Measurements from ENCODE around the gene TNFRSF4.

TNFRSF4 gene

DNA sequence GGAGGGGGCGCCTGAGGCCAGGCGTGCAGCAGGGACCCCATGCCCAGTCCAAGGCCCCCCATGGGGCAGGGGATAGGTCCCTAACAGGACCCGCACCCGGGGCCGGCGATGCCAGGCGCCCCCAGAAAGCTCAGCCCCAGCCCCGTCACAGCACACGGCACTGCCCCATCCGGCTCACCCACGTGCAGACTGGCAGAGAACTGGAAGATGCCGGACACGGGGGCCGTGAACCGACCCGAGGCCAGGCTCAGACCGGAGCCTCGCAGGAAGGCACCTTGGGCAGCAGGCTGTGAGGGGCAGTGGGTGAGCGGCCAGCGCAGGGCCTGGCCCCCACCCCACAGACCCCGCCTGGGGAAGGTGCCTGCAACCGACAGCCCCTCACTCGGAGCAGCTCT is 29.3 kb upstream of the TNFRSF4 start:
- TF ChIP-seq FOXK2 (IDR thresholded peaks at IDR 0.05) (no peak), ZNF384 (IDR thresholded peaks at IDR 0.05) (no peak), LEF1 (IDR thresholded peaks at IDR 0.05; ENCODE audit: borderline replicate concordance) (no peak), NFRKB (IDR thresholded peaks at IDR 0.05) (no peak), ELF4 (IDR thresholded peaks at IDR 0.05) (no peak), HDGF (IDR thresholded peaks at IDR 0.05; ENCODE audit: borderline replicate concordance) (no peak), SUZ12 (IDR thresholded peaks at IDR 0.05) (no peak), ARNT (IDR thresholded peaks at IDR 0.05) (no peak), L3MBTL2 (conservative IDR thresholded peaks at IDR 0.05) (no peak), FOXA1 (IDR thresholded peaks at IDR 0.05) (no peak), SP1 (IDR thresholded peaks at IDR 0.05) (no peak), FOXM1 (IDR thresholded peaks at IDR 0.05; ENCODE audit: borderline replicate concordance) (no peak), BHLHE40 (IDR thresholded peaks at IDR 0.05; ENCODE audit: borderline replicate concordance) (no peak), CTBP1 (IDR thresholded peaks at IDR 0.05; ENCODE audit: borderline replicate concordance) (no peak), TARDBP (IDR thresholded peaks at IDR 0.05) (no peak)
- TF ChIP-seq, protein P1, sequence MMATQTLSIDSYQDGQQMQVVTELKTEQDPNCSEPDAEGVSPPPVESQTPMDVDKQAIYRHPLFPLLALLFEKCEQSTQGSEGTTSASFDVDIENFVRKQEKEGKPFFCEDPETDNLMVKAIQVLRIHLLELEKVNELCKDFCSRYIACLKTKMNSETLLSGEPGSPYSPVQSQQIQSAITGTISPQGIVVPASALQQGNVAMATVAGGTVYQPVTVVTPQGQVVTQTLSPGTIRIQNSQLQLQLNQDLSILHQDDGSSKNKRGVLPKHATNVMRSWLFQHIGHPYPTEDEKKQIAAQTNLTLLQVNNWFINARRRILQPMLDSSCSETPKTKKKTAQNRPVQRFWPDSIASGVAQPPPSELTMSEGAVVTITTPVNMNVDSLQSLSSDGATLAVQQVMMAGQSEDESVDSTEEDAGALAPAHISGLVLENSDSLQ (IDR thresholded peaks at IDR 0.05): no peak
- ChIA-PET CTCF (no interaction called here), POLR2A (no interaction called here)
- DNase-seq (ENCODE audit: extremely low spot score): no peak

DNA sequence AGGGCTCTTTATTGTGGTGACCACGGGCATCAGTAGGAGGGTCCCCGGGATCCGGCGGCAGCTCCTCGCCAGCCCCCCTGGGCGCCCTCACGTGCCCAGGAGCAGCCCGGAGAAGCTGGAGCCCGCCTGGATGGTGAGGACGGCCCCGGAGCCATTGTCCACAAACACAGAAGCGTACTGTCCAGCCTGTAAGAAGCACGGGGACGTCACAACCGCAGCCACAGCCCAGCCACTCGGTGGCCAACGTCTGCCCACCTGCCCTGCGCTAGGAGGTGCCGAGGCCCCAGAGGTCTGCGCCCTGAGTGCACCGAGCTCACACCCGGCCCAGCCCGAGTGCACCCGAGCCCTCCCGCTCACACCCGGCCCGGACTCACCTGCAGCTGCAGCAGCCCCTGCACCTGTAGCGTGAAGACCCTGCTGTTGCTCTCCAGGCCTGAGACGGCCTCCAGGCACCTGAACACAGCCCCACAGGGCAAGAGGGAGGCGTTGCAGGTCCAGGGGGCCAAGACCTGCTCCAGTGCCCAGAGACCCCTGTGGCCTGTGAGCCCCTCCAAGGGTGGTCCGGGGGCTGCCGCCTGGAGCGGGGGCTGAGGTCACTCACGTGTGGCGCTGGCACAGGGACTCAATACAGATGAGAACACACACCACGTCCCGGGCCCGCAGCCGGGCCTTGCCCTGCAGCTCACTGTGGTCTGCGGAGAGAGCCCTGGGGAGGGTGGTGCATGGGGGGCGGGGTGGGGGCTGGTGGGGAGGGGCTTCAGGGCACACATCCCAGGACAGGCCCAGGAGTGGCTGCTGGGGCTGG is 28.7 kb upstream of the TNFRSF4 start:
- ChIA-PET POLR2A (no interaction called here), CTCF (no interaction called here)
- TF ChIP-seq ZNF384 (IDR thresholded peaks at IDR 0.05): no peak
- TF ChIP-seq, protein P1 (IDR thresholded peaks at IDR 0.05): no peak
- no peak for TF ChIP-seq BHLHE40 (IDR thresholded peaks at IDR 0.05; ENCODE audit: borderline replicate concordance)
- no peak for TF ChIP-seq SP1 (IDR thresholded peaks at IDR 0.05)
- TF ChIP-seq ARNT (IDR thresholded peaks at IDR 0.05): no peak
- TF ChIP-seq FOXK2 (IDR thresholded peaks at IDR 0.05): no peak
- TF ChIP-seq HDGF (IDR thresholded peaks at IDR 0.05; ENCODE audit: borderline replicate concordance): no peak
- DNase-seq (ENCODE audit: extremely low spot score): no peak

- ChIA-PET CTCF (no interaction called here), POLR2A (no interaction called here)
- no peak for DNase-seq (ENCODE audit: extremely low spot score)
- TF ChIP-seq FOXA1 (IDR thresholded peaks at IDR 0.05) (no peak), HDGF (IDR thresholded peaks at IDR 0.05; ENCODE audit: borderline replicate concordance) (no peak), LEF1 (IDR thresholded peaks at IDR 0.05; ENCODE audit: borderline replicate concordance) (no peak), ZNF384 (IDR thresholded peaks at IDR 0.05) (no peak), NFRKB (IDR thresholded peaks at IDR 0.05) (no peak), BHLHE40 (IDR thresholded peaks at IDR 0.05; ENCODE audit: borderline replicate concordance) (no peak), ARNT (IDR thresholded peaks at IDR 0.05) (no peak), SUZ12 (IDR thresholded peaks at IDR 0.05) (no peak), TARDBP (IDR thresholded peaks at IDR 0.05) (no peak), FOXM1 (IDR thresholded peaks at IDR 0.05; ENCODE audit: borderline replicate concordance) (no peak), L3MBTL2 (conservative IDR thresholded peaks at IDR 0.05) (no peak), CTBP1 (IDR thresholded peaks at IDR 0.05; ENCODE audit: borderline replicate concordance) (no peak)
- TF ChIP-seq, protein P1 (IDR thresholded peaks at IDR 0.05): no peak
These were observed 27.8 kb upstream of the TNFRSF4 start for GRCh38 chr1:1241588-1242219.

- DNase-seq (ENCODE audit: extremely low spot score): no peak
- TF ChIP-seq SUZ12 (IDR thresholded peaks at IDR 0.05): no peak
- TF ChIP-seq SP1 (IDR thresholded peaks at IDR 0.05): no peak
- no peak for TF ChIP-seq BHLHE40 (IDR thresholded peaks at IDR 0.05; ENCODE audit: borderline replicate concordance)
- TF ChIP-seq FOXM1 (IDR thresholded peaks at IDR 0.05; ENCODE audit: borderline replicate concordance): no peak
- TF ChIP-seq NFRKB (IDR thresholded peaks at IDR 0.05): no peak
- TF ChIP-seq, protein P1 (IDR thresholded peaks at IDR 0.05): no peak
- no peak for TF ChIP-seq ARNT (IDR thresholded peaks at IDR 0.05)
- no peak for TF ChIP-seq HDGF (IDR thresholded peaks at IDR 0.05; ENCODE audit: borderline replicate concordance)
- TF ChIP-seq L3MBTL2 (conservative IDR thresholded peaks at IDR 0.05): no peak
- TF ChIP-seq FOXK2 (IDR thresholded peaks at IDR 0.05): no peak
- no peak for TF ChIP-seq ELF4 (IDR thresholded peaks at IDR 0.05)
- no peak for TF ChIP-seq FOXA1 (IDR thresholded peaks at IDR 0.05)
- TF ChIP-seq TARDBP (IDR thresholded peaks at IDR 0.05): no peak
- no peak for TF ChIP-seq ZNF384 (IDR thresholded peaks at IDR 0.05)
- TF ChIP-seq CTBP1 (IDR thresholded peaks at IDR 0.05; ENCODE audit: borderline replicate concordance): no peak
- no peak for TF ChIP-seq LEF1 (IDR thresholded peaks at IDR 0.05; ENCODE audit: borderline replicate concordance)
- ChIA-PET POLR2A (no interaction called here), CTCF (no interaction called here)
These were observed 27.1 kb upstream of the TNFRSF4 start for GRCh38 chr1:1240822-1241587.

DNA sequence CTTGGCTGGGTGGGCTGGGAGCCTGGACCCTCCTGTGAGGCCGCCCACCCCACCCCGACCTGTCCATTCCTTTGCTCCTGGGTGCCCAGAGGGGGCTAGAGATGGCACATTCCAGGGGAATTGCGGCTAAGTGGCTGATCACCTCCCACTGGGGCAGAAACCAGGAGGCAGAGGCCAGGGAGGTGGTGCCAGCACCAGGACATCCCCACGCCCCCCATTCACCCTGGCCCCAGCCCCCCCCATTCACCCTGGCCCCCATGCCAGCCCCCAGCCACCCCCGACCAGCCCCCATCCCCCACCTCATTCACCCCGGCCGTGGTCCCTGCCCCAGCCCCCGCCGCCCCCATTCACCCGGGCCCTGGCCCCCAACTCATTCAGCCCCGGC is 26.4 kb upstream of the TNFRSF4 start:
- TF ChIP-seq FOXK2 (IDR thresholded peaks at IDR 0.05) (no peak), TARDBP (IDR thresholded peaks at IDR 0.05) (no peak), BHLHE40 (IDR thresholded peaks at IDR 0.05; ENCODE audit: borderline replicate concordance) (no peak), CTBP1 (IDR thresholded peaks at IDR 0.05; ENCODE audit: borderline replicate concordance) (no peak), FOXM1 (IDR thresholded peaks at IDR 0.05; ENCODE audit: borderline replicate concordance) (no peak), L3MBTL2 (conservative IDR thresholded peaks at IDR 0.05) (no peak)
- TF ChIP-seq, protein P1 (IDR thresholded peaks at IDR 0.05): no peak
- ChIA-PET CTCF (no interaction called here), POLR2A (no interaction called here)
- DNase-seq (ENCODE audit: extremely low spot score): no peak
